Cardiac muscle cell (in vitro differentiated cells and primary cell): Measurements from ENCODE around the gene MCFD2. TPM values are rescaled to one million over a fixed set of nuclear protein-coding genes. Genes with fewer than 3 reads are reported as not detected.
A peak's percentile ranks its signal among the peaks of the same experiment; 100 is the strongest.

ENCODE experiments used
- DNase-seq, 2 donors: peaks; one replicate each; pipeline versions ENCODE4 v3.0.0 to v3.0.0-alpha.2; 2010 to 2017; ENCODE audit warnings: low read depth in 1 of 2, low spot score in 1 of 2
- H3K27ac ChIP-seq: fragments of 200-600 bp; sonication (generic); 2 replicates; pipeline ENCODE4 v1.5.1; 2016
- H3K27me3 ChIP-seq: fragments of 200-600 bp; sonication (generic); 2 replicates; pipeline ENCODE4 v1.6.0; 2016; ENCODE audit warnings: control low read depth
- H3K36me3 ChIP-seq: fragments of 200-600 bp; sonication (generic); 2 replicates; pipeline ENCODE4 v1.5.1; 2016; ENCODE audit warnings: control low read depth
- H3K4me1 ChIP-seq: fragments of 200-600 bp; sonication (generic); 2 replicates; pipeline ENCODE4 v1.8.1; 2017; ENCODE audit warnings: low read depth, mild to moderate bottlenecking, mixed run types
- H3K4me3 ChIP-seq: fragments of 200-600 bp; sonication (generic); 2 replicates; pipeline ENCODE4 v1.5.1; 2016; ENCODE audit warnings: mild to moderate bottlenecking
- H3K9me3 ChIP-seq: fragments of 200-600 bp; sonication (generic); 2 replicates; pipeline ENCODE4 v1.5.1; 2017; ENCODE audit warnings: low read depth, mild to moderate bottlenecking, control low read depth
- polyA plus RNA-seq: library from polyadenylated mRNA; unstranded; fragments of >200 nt; fragmentation: Nextera tagmentation; extraction: Ambion mirVana; gene quantifications from 2 replicates; pipeline ENCODE4 v1.2.1, GENCODE V29; 2016
- total RNA-seq: library from RNA; depleted of rRNA; stranded (reverse); fragments of >200 nt; gene quantifications from 2 replicates; pipeline ENCODE4 v1.2.3, GENCODE V29; 2016
- TF ChIP-seq, protein P1 (sequence below): IDR thresholded peaks from 2 replicates; pipeline ENCODE4 v1.5.1; 2012; ENCODE audit warnings: low read depth, mild to moderate bottlenecking, low read length

Gene MCFD2
- total and polyA plus RNA-seq, 2 experiments from 2014 or later = 59.1 to 64.2 TPM

DNA sequence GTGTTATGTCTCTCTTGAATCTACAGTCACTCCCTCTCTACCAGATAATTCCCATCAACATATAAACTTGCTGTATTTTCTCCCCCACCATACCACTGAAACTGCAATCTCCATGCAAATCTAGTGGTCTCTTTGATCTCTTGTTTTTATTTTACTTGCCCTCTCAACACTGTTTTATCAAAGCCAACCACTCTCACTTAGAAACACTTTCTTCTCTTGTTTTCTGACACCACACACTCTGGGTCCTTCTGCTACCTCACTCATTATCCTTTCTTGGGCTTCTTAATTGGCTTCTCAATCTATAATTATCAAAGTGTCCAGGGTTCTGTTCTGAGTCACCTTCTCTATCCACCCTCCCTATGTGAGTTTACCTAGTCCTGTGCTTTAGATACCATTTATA is 2.0 kb upstream of the MCFD2 start:
- TF ChIP-seq, protein P1, sequence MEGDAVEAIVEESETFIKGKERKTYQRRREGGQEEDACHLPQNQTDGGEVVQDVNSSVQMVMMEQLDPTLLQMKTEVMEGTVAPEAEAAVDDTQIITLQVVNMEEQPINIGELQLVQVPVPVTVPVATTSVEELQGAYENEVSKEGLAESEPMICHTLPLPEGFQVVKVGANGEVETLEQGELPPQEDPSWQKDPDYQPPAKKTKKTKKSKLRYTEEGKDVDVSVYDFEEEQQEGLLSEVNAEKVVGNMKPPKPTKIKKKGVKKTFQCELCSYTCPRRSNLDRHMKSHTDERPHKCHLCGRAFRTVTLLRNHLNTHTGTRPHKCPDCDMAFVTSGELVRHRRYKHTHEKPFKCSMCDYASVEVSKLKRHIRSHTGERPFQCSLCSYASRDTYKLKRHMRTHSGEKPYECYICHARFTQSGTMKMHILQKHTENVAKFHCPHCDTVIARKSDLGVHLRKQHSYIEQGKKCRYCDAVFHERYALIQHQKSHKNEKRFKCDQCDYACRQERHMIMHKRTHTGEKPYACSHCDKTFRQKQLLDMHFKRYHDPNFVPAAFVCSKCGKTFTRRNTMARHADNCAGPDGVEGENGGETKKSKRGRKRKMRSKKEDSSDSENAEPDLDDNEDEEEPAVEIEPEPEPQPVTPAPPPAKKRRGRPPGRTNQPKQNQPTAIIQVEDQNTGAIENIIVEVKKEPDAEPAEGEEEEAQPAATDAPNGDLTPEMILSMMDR = no peak
- H3K27ac ChIP-seq = no peak overlapping the region
- DNase-seq = no peak
- H3K9me3 ChIP-seq = no peaks in the 10 kb centered on the region
- peaks cover 6% of the 10 kb centered on the region for H3K4me1 ChIP-seq
- H3K4me3 ChIP-seq = no peak overlapping the region
- H3K36me3 ChIP-seq = no peaks in the 10 kb centered on the region
- H3K27me3 ChIP-seq = no peaks in the 10 kb centered on the region

DNA sequence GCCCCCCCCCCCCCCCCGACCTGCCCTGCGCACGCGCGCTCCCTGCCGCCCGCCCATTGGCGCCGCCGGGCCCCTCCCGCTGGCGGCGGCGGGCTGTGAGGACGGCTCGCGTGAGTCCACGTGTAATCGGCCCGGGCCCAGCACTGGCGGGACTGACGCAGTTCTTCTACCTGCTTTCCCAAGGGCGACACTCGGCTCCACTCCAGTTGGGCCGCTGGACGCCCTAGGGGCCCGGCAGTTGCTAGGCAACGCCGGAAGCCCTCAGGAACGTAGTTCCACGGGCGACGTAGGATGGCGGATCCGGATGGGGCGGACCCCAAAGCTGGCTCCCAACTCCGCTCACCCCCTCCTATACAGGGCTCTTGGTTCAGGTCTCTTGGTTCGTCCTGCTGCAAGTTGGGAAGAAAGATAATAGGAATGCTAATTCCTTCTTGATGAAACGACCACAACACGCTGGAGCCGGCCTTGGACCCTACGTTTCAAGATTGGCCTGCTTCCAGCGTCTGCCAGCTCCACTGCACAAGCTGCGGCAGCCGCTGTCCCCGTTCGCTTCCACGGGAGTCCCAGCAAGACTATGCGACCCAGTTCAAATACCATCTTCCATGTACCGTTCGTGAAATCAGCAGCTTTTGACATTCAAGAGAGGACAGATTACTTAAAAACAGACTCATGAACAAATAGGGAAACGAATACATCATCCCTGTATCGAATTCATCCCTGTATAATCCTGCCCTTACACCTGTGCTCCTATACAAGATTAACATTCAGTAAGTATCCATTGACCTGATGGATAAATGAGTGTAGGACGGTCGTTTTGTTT is 415 bp upstream of the MCFD2 start:
- peak overlapping the region; percentile 95 for H3K27ac ChIP-seq
- H3K36me3 ChIP-seq = no peaks in the 10 kb centered on the region
- H3K4me1 ChIP-seq = peaks cover 6% of the 10 kb centered on the region
- peak overlapping the region; percentile 98 for H3K4me3 ChIP-seq
- H3K9me3 ChIP-seq = no peaks in the 10 kb centered on the region
- DNase-seq = peak; percentile 95
- TF ChIP-seq, protein P1 = no peak
- no peaks in the 10 kb centered on the region for H3K27me3 ChIP-seq

DNA sequence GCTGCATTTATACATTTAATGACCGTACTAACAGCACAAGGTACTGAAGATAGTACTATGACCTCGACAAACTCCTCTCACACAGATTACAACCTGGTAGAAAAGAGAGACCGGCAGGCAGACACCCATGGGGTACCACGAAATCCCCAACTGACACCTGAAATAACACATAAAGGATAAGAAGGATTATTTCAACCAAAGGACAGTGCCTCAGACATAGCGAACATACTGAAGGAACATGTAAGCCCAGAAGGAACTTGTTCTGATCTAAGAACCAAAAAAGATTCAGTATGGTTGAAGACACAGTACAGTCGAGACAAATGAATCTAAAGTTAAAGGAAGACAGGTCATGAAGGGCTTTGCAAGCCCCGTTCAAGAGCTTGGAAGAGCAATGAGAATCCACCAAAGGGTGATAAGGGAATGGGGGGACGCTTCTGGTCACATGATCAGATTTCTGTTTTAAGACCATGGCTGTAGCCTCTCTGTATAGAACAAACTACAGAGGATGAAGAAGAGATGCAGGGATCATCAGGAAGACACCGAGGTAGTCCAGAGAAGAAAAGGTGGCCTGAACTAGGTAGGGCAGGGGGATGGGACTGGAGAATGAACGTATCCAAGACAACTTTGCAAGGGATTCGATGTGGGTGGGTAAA is 902 bp downstream of the MCFD2 start:
- Histone ChIP-seq H3K36me3 (peaks cover 4% of the 10 kb centered on the region), H3K4me1 (peaks cover 6% of the 10 kb centered on the region), H3K4me3 (peak overlapping the region; percentile 98), H3K27me3 (no peaks in the 10 kb centered on the region), H3K27ac (peak overlapping the region; percentile 95), H3K9me3 (no peaks in the 10 kb centered on the region)
- DNase-seq = peak in 1 of 2 donors; percentile 6
- TF ChIP-seq, protein P1 = no peak

DNA sequence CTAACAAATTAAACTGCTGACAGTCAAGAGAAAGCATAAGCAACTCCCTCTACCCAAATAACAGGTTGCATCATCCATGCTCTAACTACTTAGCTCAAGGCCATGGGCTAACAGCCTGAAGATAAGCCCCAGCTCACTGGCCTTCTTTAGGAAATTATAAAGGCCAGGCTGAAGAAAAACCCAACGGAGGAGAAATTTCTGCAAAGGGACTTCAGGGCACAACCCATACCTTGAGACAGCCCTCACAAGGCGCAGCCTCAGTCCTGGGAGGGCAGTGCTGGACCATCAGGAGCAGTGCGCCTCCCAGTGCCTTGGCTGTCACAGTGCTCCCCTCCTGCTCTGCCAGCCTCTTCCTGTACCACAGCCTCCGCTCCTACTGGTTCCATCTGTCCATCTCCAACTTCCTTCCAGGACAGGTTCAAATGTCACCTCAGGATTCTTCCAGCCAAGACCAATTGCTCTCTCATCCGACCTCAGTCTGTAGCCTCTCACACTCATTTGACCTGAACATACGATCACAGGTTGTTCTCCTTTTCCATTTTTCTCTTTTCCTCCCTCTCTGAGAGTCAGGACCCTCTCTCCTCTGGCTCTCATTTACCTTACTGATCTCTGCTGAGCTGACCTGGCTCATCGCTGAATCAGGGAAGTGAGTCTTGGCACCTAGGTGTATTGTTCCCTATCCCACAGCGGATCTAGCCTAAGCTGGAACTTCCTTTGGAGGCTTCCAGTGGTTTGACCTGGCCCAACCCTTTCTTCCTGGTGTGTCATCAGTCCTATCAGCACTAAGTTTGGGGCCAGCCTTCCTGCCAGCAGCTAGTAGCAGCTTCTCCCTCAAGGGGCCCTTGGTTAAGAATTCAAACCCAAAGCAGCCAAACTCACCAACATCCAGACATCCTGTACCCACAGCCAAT is 1.9 kb downstream of the MCFD2 start:
- Histone ChIP-seq H3K9me3 (no peaks in the 10 kb centered on the region), H3K36me3 (peaks cover 8% of the 10 kb centered on the region), H3K4me3 (no peak overlapping the region), H3K4me1 (peaks cover 6% of the 10 kb centered on the region), H3K27ac (no peak overlapping the region), H3K27me3 (no peaks in the 10 kb centered on the region)
- peak in 1 of 2 donors; percentile 58 for DNase-seq
- TF ChIP-seq, protein P1 = no peak

DNA sequence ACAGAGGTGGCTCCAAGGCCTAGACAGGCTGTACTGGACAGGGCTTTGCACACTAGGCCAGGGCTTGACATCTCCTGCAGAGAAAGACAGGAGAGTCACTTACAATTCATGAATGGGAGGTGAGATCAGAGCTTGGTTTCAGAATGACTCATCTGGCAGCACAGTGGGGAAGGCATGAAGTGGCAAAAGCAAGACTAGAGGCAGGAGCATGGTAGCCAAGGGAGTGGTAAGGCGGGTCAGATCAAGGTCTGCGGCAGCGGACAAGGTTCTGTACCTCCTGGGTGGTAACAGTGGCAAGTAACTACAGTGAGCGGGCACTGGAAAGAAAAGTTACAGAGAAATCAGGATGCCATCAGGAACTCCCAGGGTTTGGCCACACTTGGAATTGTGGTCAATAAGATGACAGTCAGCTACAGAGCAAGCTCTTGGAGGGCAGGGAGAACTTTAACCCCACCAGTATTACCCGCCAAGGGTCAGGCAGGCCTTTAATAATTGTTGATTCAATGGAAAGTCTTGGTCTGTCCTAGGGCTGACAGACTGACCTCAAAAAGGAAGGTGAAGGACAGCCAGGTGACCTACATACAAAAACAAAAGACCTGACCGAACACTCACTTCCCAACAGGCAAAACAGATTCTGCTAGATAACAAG is 5.7 kb downstream of the MCFD2 start:
- DNase-seq = peak in 1 of 2 donors; percentile 49
- peaks cover 27% of the 10 kb centered on the region for H3K36me3 ChIP-seq

More for the DNA sequence above, 5.7 kb downstream of the MCFD2 start:
- Histone ChIP-seq H3K9me3 (no peaks in the 10 kb centered on the region), H3K27me3 (no peaks in the 10 kb centered on the region), H3K4me1 (peaks cover 6% of the 10 kb centered on the region), H3K4me3 (no peak overlapping the region), H3K27ac (no peak overlapping the region)
- TF ChIP-seq, protein P1 = no peak
